ENCODE measurements around the gene IFITM10. TPM values are rescaled to one million over a fixed set of nuclear protein-coding genes. Genes with fewer than 3 reads are reported as not detected.

Gene IFITM10
- polyA plus RNA-seq, 3 donors: 0.11 to 0.30 (median 0.14) TPM

DNA sequence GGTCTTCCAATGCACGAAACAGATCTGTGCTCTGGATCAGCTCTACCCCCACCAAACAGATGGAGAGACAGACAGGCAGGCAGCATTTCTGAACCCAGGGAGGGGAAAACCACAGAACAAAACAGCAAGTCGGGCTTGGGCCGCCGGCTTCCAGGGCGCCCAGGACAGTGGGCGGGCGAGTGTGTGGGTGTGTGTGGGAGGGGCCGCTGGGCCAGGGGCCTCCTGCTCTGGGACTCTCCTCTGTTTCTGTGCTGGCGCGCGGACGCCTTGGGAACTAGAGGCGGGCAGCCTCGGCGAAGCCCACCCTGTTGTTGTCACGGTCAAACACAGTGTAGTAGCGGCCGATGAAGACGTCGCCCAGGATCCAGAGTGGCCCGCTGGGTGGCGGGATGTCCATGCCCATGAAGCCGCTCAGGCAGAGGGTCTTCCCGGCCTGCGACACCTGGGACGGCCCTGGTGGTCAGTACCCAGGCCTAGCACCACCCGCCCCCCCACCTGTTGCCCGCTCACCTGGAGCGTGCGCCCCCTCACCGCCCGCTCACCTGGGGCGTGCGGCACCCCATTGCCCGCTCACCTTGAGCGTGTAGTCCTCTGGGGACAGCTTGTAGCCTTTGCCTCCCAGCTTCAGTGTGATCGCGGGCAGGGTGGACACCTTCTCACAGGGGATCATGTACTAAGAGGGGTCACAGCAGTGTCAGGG is 3.0 kb upstream of the IFITM10 start:
- no peak for DNase-seq (ENCODE audit: low read depth in 3 of 3, low spot score in 2 of 3)

DNA sequence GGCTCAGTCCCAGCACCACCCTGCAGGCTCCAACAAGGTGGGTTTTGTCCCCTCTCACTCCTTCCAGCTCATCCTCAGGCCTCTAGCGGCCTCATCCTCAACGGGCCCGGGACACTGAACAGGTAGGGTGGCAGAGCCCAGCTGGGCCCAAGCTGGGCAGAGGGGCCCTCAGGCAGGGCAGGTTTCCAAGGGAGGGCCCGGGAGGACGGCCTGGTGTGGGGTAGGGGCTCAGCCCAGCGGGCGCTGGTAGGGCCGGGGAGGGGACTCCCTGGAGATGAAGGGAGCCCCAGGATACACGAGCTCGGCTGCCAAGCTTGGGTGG is 2.5 kb upstream of the IFITM10 start:
- no peak for DNase-seq (ENCODE audit: low read depth in 3 of 3, low spot score in 2 of 3)

DNA sequence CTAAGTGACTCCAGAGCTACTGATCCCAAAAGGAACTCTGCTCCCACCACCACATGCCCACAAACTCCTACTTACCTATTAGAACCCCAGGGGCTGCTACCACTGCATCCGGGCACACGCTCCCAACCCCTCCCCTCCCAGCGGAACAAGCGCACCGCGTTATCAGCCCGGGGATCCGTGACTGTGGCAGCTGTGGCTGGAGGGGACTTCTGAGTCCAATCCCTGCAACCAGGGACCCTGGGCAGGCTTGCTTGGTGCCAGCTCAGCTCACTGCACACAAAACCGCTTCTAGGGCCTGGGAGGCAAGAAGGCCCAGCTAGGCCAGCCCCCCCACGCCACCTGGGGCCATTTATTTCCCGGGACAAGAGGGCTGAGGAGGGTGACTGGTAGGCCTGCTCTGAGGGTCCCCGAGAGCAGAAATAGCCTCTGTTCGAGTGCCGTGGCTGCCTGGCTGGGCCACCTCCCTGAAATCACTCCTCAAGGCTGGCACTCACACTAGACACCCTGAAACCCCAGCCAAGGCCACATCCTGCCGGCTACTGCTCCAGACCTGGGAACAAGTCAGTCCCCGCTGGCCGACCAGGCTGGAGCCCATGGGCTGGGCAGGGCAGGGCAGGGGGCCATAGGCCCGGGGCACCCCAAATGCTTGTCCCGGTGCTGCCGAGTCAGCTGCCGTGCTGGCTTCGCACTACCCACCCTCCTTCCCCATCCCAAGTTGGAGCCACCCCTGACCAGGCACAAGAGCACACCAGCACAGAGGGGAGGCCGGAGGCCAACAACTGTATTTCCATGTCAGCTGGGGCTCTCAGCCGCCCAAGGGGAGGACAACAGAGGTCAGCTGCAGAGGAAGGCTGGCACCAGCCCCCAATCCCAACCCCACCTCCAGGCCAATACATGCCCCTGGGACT is 1.9 kb upstream of the IFITM10 start:
- DNase-seq (ENCODE audit: low read depth in 3 of 3, low spot score in 2 of 3): no peak

DNA sequence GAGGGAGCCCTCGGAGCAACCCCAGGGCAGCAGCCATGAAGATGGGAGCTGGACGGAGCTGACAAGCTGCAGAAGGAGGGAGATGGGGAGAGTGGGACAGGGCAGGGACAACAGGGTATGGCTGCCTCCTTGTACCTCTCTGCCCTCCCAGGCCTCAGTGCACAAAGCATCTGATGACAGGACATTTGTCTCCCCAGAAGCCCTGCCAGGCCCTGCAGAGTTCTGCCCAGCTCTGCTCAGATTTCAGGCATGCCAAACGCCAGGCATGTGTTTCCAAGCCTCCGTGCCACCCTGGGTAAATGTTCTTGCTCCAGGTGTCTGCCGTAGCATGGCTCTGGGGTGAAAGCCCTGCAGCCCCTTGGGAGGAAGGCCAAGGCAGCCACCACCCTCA is 1.1 kb upstream of the IFITM10 start:
- DNase-seq (ENCODE audit: low read depth in 3 of 3, low spot score in 2 of 3): no peak

DNA sequence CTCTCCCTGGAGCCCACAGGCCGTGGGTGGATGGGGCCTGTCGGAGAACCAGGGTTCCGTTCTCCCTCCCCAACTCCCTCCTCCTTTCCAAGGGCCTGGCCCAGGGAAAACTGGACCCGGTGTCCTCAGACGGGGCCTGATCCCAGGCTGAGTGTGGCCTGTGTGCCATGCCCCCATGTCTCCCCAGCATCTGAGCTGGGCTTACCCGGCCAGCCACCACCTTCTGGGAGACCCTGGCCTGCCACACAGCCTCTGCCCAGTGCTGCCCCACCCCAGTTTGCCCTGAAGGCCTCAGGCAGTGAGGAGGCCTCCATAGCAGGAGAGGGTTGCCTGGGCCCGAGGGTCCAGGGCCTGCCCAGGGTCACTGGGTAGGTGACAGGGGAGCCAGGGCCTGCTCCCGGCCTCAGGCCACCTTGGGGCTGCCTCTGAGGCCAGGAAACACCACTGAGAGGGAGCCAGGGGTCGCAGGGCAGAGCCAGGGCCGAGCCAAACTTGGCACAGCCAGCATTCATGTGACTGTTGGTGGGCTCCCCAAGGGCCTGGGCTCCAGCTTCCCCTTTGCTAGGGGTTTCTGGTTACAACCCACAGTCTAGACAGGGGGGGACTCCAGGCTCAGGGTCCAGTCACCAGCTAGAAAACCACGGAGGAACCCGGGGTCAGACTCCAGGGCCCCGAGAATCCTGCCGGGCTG is 590 bp upstream of the IFITM10 start:
- DNase-seq (ENCODE audit: low read depth in 3 of 3, low spot score in 2 of 3): no peak

DNA sequence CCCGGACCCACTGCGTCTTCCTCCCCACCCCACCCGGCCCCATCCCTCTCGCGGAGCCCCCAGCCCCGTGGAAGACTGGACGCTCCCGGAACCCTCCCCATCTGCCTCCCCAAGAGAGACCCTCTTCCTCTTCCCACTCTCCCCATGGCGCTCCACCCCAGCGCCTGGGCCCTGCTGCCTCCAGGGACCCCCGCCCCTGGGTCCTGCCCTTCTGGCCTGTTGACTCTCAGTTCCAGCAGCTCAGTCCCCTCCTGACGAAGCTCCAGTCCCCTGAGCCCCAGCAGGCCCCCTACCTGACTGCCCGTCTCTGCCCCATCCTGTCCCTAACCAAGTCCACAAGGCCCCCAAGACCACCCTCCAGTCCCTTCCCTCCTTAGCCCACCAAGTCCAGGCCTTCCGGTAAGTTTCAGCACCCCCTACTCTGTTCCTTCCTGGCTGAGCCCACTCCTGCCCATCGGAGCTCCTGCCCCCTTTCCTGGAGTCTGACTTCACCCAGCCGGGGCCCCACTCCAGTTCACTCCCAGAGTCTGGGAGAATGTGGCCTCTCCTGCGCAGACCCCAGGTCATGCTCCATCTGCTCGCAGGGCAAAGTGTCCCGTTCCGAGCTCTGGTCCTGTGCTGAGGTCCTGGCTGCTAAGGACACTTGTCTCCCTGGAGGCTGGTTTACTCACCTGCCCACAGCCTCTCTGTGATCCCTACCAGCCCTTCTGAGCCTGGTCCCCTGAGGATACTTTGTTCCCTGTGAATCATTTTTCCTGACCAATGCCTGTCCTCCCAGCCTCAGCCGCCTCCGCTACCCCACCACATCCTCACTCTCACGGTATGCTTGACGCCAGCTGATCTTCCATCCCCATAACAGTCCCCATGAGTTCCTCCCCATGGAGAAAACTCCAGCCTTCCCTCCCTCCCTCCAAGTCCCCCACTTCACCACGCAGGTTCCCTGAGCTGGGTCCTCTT is 722 bp downstream of the IFITM10 start:
- DNase-seq (ENCODE audit: low read depth in 3 of 3, low spot score in 2 of 3): no peak

DNA sequence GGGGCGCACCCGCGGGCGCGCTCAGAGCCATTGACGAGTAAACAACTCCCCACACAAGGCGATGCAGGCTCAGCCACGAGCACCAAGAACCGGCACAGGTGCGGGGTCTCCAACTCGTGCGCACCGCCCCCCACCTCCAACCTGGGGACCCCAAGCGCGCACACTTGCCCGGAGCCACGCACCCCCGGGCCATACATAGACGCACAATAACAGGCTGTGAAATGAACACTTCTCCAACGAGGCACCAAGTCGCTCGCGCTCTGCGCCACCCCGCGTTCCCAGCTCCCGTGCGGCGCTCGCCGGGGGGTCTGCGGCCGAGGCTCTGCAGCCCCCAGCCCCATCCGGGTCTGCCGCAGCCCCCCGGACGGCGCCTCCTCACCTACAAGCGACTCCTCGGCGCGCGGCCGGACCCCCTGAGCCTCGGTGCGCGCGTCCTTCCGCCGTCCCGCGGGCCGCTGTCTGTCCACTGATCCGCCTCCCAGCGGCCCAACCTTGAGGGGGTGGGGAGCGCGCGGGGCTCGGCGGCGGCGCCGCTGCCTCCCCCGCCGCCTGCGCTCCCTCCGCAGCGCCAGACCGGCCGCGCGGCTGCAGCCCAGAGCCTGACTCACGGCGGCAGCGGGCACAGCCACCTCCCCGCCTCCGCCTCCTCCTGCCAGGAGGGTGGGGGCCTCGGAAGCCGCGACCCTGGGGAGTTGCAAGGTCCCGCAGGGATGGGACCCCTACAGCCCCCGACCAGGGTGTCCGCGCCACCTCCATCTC is 1.6 kb downstream of the IFITM10 start:
- no peak for DNase-seq (ENCODE audit: low read depth in 3 of 3, low spot score in 2 of 3)

DNA sequence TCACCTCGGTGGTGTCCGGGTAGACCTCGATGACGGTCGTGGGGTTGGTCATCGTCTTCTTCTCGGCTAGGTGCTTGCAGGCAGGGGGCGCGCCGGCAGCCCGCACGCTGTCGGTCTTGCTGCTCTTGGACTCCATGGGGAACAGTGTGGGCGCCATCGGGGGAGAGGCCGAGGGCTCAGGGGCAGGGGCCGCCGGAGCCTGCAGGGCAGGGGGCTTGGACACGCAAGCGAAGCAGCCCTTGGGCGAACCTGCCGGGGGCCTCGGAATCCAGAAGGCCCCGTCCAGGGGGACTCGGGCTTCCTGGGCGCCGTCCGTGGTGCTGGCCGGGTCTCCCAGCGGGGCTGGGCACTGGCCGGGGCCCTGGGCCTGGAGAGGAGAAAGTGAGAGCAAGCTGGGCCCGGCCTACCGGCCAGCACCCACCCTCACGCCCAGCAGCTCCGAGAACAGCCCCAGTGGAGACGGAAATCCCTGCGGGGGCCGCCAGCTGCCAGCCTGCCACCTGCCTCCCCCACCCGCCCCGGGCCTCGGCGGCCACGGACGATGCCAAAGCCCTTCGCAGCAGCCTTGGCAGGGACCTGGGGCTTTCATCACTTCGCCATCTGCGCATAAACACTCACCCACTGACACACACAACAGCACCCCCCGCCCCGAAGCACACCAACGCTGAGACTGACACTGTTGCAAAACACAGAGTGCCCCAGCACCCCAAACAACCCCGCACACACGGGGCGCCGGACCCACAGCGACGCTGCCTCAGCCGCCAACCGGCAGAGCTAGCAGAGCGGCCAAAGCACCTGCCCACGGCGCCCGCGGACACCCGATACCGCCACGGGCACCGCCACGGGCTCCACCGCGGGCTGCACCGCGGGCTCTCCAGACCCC is 2.4 kb downstream of the IFITM10 start:
- DNase-seq (ENCODE audit: low read depth in 3 of 3, low spot score in 2 of 3): no peak

DNA sequence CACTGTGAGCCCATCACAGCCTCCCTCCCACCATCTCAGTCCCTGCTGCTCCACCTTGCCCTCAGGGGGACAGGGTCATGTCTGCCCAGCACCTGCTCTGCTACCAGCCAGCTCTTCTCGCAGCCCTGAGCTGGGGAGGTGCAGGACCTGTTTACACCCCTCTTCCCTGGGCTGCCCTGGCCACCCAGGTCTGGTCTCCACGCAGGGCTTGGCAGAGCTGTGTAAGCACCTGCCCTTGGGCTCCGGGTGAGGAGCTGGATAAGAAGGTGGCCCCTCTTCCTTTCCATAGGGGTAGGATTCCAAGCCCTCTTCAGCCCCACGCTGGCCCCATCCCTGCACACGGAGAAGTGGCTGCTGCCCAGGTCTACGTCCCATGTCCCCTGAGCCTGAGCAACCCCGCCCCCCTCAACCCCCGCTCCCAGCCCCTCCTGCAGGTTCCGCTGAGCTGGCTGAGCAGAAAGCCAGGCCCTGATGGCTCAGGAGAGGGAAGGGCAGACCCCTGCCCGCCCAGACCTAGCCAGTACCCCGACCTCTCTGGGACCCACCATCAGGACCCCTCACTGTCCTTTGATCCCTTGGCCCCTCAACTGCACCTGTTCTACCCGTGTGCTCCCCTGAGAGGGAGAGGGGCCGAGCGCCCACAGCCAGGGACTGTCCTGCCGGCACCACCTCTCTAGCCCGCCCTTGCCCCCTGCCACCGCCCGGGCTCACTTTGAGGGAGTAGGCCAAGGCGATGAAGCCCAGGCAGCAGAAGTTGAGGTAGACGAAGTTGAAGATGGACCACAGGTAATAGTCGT is 3.2 kb downstream of the IFITM10 start:
- DNase-seq (ENCODE audit: low read depth in 3 of 3, low spot score in 2 of 3): no peak

DNA sequence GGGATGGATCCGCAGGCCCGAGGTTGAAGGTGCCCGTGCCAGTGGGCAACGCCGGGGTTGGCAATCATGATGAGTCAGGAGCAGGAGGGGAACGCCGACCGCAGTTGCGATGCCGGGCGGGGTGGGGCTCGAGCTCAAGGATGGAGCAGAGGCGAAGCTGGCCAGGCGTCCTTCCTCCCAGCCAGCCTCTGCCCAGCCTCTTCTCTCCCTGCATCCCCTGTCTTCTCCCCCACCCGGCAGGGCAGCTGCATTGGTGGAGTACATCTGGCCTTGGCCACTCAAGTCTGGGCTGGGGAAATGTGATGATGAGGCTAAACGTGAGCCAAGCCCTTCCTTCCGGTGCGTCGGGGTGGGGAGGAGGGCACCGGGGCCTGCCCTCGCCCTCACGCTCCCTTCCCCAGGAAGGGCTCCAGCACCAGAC is 3.9 kb downstream of the IFITM10 start:
- DNase-seq (ENCODE audit: low read depth in 3 of 3, low spot score in 2 of 3): no peak

DNA sequence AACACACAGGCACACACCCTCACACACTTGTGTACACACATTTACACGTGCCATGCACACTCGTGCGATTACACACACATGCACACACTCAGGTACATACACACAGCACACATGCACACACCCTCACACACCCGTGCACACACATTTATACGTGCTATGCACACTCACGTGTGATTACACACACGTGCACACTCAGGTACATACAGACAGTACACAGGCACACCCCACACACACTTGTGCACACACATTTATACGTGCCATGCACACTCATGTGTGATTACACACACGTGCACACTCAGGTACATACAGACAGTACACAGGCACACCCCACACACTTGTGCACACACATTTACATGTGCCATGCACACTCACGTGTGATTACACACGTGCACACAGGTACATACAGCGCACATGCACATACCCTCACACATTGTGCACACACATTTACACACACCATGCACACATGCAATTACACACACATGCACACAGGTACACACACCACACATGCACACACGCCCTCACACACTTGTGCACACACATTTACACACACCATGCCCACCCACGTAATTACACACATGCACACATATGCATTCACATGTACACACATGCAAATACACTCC is 4.6 kb downstream of the IFITM10 start:
- DNase-seq (ENCODE audit: low read depth in 3 of 3, low spot score in 2 of 3): no peak

DNA sequence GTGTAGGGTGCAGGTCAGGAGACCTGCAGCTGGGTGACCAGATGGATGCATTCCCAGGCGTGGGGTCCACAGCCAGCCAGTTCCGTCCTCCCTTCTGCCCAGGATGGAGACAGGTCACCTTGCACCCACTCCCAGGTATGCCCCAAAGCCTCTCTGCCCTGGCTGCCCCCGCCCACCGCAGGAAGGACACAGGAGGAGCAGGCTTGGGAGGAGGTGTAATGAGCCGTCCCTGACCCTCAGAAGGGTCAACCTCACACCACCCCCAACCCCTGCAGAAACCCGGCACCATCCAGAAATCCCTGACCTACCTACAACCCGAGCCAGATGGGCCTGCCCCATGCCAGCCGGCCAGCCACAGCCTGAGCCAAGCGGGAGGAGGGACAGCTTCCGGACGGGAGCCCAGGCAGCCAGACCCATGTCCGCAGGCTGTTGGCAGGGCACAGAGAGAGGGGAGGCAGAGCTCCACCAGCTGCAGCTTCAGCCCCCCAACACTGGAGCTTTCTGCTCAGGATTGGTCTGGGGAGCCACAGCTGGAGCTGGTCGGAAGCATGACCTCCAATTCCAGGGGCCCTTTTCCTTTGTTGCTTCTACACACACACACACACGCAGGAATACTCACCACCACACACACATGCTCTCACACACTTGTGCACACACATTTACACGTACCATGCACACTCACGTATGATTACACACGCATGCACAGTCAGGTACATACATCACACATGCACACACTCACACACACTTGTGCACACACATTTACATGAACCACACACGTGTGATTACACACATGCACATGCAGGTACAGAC is 5.3 kb downstream of the IFITM10 start:
- DNase-seq (ENCODE audit: low read depth in 3 of 3, low spot score in 2 of 3): no peak

DNA sequence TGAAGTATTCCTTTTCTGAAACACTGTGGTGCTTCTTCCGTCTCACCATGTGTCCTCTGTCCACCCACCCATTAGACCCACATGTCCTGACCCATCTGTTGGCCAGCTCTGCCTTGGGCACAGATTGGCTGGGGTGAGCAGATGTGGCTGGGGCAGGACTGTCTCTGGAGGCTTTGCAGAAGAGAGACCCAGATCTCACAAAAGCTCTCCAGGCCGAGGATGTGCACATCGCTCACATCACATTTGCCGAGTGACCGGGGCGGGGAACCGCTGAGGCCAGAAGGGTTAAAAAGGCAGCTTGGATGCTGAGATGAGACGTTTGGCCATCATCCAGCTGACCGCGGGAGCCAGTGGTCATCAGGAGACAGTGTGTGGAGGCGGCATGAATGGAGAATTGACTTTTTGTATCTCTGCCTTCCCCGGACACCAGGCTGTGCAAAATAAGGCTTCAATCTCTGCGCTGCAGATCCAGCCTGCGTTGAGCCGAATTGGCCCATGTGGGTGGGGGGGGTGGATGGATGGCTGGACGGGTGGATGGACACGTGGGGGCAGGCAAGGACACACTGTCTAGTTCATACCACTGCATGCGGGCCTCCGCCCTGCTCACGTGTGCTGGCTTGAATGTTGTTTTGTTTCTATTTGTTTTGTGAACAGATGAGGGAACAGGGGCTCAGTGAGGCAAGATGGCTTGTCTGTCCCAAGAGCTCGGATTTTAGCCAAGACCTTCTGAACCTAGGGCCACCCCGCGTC is 6.1 kb downstream of the IFITM10 start:
- DNase-seq (ENCODE audit: low read depth in 3 of 3, low spot score in 2 of 3): no peak

DNA sequence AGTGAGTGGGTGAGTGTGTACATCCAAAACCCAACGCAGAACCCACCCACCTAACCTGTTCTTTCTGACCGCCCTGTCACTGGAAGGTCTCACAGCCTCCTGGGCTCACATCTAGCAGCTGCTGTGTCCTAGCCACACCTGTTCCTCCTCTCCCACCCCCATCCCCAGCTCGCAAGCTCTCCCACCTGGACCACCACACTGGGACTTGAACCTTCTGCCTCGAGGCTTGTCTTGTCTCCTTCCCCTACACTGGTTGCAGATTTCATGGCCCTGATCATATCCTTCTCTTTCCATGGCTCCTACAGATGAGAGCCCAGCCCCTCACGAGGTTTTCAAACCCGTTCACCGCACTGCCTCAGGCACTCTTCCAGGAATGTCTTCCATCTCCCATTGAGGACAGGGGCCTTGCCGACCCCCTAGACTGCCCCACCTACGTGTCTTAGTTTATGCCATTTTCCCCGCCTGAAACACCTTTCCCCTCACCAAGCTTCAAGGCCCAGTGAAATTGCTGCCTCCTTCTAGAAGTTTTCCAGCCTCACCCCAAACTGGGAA is 6.7 kb downstream of the IFITM10 start:
- DNase-seq (ENCODE audit: low read depth in 3 of 3, low spot score in 2 of 3): no peak

DNA sequence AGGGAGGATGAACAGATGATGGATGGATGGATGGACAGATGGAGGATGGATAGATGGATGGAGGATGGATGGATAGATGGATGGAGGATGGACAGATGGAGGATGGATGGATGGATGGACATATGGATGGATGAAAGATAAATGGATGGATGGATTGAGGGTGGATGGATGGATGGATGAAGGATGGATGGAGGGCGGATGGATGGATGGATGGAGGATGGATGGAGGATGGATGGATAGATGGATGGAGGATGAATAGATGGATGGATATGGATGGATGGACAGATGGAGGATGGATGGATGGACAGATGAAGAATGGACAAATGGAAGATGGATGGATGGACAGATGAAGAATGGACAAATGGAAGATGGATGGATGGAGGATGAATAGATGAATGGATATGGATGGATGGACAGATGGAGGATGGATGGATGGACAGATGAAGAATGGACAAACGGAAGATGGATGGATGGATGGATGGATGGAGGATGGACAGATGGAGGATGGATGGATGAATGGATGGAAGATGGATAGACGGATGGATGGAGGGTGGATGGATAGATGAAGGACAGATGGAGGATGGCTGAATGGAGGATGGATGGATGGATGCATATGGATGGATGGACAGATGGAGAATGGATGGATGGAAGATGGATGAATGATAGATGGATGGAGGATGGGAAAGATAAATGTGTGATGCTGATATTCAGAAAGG is 7.4 kb downstream of the IFITM10 start:
- DNase-seq (ENCODE audit: low read depth in 3 of 3, low spot score in 2 of 3): no peak
